Activated effector memory CD4-positive, alpha-beta T cell treated with Interleukin-2 at 50 U/mL for 16 hours (primary cell): Measurements from ENCODE around the gene PRICKLE3.

Source experiments
- DNase-seq: peaks from one replicate; pipeline ENCODE4 v3.0.0-alpha.2; 2020

PRICKLE3 gene

DNA sequence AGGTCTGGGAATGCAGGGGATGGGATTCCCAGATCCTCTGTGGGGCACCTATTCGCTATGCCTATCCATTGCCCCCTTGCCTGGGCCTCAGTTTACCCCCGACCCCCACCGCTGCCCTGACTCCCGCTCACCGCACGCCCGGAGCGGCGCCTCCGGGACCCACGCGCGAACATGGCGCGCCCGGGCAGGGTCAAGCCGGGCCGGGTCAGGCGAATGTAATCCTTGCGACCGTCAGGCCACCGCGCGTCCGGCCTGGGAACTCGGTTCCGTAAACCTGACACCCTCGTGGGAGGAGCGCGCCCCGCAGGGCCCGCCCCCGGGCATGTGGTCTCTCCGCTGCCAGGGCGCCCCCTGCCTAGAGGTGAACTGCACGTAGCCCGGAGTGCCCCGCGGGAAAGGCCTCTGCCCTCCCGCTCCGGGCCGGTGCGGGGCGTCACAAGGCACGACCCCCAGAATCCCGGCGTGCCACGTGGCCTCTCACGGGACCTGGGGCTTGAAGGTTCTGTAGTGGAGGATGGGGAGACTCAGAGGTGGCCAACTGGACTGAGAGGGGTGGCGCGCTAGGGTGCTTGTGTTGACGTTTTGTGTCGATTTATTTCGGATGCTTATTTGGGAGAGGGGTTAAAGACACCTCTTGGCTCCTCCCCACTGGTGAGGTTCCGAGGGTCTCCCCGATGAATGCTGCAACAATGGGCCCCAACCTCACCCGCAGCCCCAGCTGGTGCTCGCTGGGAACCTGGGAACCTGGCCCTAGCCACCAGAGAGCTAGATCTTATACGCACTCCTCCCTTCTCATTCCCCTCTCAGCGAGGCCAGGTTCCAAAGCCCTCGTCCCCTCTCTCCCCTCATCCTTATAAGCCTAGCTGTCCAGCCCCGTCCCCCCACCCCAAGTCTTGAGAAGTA lies at the start of gene PRICKLE3:
PRICKLE3 (minus strand) TSS at position 249 of the 903 bp plus-strand sequence; CDS start at position 173, 76 bp downstream.
- peak; percentile 60 for DNase-seq

DNA sequence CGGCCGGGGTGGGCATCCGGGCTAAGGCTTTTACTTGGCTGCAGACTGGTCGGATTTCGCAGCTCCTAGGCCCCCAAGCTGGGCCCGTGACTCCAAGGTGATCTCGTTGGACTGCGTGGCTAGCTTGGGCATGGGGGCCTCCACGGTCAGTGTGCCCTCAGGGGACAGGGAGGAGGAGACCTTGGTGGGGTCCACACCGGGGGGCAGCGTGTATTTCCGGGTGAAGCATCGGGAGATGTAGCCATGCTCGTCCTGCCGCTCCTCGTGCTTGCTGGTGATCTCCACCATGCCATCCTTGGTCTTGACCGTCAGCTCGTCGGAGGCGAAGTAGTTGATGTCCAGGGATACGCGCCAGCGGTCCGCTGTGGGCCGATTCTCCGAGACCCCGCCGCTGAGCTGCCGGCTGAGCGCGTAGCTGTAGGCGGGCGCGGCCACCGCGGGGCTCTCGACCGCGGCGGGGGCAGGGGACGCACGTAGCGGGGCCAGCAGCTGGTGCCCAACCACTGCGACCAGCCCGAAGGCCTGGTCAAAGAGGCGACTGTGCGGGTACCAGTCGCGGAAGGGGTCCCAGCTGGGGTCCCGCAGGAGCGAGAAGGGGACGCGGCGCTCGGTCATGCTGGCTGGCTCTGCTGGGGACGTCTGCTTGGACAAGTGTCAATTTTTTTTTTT lies 47.8 kb upstream of the PRICKLE3 start:
- no peak for DNase-seq

DNA sequence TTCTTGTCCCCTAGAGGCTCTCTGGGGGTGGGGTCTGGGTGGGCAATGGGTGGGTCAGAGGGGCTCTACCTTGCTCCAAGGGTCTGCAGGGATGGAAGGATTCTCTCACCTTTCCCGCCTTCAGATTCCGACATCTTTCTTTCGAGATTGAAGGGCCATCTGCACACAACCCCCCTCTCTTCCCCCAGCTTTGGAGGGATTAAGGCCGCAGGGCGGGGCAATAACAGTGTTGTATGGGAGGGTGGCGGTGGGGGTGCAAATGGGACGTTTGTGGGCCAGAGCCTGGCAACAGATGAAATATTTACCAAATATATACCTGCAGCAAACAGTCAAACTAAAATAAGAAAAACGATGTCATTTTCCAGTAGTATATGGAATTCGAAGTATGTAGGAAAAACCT lies 47.0 kb upstream of the PRICKLE3 start, which contains the start of gene CACNA1F:
CACNA1F (minus strand) TSS at position 165 of the 400 bp plus-strand sequence; CDS start at position 134, 31 bp downstream.
- no peak for DNase-seq

GRCh38 chrX:49232525-49232924 lies 46.4 kb upstream of the PRICKLE3 start:
- DNase-seq: no peak

DNA sequence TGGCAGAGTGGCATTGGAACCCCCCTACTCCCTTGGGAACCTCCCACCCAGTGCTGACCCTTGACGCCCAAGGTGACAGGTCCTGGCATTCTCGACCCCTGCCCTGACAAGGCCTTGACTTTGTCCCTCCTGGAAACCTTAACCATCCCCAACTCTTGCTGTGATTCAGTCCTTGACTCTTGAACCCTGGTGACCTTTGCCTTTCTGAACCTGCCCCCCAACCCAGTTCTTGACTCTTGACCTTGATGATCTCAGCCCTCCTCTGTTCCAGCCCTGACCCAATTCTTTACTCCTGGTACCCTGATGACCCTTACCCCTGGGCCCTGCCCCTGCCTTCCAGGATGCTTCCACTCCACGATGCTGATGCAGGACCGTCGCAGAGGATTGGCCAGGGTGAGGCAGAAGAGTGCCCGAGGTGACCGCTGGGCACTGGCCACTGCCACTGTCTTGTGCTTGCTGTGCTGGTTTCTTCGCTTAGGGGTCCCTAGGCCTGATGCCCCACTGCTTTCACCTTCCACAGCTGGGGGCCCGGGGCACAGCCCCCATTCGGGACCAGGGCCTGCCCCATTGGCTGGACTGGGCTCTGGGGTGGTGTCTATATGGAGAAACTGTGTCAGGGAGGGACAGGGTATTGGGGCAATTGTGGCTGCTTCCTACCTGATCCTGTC lies 45.3 kb upstream of the PRICKLE3 start:
- DNase-seq: no peak

DNA sequence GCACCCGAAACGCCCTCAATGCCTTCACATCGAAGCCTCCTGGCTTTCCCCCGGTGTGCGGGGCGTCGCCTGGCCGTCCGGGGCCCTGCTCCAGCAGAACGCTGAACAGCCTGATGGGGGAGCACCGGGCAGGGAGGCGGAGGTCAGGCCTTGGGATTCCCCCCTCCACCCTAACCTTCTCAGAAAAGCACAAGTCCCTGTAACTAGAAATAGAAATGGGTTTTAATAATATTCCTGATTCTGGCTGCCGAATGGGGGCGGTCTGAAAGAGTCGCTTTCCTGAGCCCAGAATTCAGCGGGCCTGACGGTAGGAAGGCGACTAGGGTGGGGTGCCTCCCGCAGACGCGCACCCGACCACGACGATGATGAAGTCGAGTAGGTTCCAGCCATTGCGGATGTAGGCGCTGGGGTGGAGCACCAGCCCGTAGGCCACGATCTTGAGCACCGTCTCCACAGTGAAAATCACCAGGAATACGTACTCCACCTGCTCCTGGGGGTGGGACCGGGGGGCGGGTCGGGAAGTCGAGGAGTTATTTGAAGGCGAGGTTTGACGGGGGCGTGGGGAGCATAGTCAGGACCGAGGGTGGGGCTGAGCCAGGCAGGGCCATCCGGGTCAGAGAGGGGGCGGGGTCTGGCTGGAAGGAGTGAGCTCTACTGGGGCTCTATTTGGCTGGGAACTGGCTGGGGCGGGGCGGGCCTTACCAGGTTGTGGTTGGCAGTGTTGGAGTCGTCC lies 44.5 kb upstream of the PRICKLE3 start:
- peak; percentile 43 for DNase-seq

- DNase-seq: no peak
Measured at GRCh38 chrX:49228185-49228584, 42.0 kb upstream of the PRICKLE3 start.

DNA sequence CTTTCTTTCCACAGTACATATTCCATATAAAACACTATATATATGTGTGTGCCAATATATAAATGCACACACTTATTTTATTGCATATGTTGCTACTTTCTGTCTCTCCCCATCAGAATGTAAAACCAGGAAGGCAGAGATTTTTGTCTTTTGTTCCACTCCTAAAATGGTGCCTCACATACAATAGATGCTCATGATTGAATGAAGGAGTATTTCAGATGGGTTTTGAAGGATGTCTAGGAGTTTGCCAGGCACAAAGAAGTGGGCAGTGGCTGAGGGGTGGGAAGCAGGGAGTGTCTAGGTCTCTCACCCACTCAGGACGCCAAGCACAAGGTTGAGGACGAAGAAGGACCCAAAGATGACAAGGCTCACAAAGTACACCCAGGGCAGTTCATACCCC lies 41.6 kb upstream of the PRICKLE3 start:
- DNase-seq: no peak

GRCh38 chrX:49226946-49227345 lies 40.8 kb upstream of the PRICKLE3 start:
- DNase-seq: no peak

DNA sequence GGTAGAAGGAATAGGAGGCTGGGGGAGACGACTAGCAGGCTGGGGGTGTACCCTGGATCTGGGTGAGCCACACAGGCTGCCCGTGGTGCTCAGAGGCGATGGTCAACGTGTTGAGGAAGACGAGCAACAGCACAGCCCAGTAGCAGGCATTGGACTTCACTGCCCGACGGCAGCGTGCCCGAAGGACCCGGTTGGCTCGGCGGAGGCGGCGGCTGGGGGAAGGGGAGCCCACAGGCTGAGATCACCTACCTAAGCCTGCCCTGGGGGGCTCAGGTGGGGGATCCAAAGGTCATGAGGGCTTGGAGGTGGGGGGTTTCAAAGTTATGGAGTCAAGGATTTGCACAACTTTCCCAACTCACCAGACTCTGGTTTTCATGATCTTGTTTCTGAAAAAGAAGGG lies 39.7 kb upstream of the PRICKLE3 start:
- no peak for DNase-seq

- no peak for DNase-seq
Measured at GRCh38 chrX:49221868-49222267, 35.7 kb upstream of the PRICKLE3 start.

DNA sequence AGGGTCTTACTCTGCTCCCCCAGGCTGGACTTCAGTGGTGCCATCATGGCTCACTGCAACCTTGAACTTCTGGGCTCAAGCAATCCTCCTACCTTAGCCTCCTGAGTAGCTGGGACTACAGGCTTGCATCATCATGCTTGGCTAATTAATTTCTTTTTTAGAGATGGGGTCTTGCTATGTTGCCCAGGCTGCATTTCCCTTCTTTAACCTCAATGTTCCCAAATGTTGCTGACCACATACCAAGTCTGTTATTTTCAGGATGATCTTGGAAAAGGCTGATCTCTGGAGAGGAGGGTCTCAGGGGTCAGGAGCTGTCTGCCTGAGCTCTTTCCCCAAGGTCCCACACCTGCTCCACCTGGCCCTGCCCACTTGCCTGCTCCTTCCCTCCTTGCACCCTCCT lies 33.9 kb upstream of the PRICKLE3 start:
- no peak for DNase-seq

DNA sequence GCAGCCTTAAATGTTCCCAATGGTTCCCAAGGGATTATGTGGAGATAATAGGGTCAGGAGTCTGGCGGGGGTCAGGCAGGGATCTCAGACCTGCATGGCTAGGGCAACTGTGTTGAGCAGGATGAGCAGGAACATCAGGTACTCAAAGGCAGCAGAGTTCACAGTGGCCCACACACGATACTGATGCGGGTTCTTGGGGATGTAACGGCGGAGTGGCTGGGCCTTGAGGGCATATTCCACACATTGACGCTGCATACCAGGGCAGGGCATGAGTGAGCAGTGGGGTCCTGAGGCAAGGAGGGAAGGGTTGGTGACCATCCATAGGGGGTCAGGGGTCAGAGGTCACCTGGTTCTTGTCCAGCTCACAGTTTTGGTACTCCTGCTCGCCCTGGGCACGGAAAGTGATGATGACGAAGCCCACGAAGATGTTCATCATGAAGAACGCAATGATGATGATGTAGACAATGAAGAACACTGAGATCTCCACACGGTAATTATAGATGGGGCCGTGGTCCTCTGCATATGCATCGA lies 28.9 kb upstream of the PRICKLE3 start:
- DNase-seq: no peak

DNA sequence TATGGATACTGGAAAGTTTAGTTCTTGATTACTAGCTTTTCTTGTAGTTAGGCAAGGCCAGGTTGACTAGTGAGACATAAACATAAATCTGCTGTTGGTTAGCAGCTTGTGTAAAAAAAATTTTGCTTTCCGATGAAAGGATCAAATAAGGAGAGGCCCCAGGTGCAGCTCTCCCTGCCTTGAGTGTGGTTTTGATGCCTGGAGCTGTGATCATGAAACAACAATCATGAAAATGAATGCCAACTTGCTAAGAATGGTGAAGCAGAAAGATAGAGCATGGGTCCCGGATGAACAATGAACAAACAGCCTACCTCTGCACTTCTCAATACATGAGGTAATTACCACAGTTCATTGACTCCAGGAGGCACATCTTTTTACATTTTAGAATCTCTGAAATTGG lies 28.2 kb upstream of the PRICKLE3 start:
- DNase-seq: no peak

- no peak for DNase-seq
Measured at GRCh38 chrX:49212861-49213260, 26.7 kb upstream of the PRICKLE3 start.

DNA sequence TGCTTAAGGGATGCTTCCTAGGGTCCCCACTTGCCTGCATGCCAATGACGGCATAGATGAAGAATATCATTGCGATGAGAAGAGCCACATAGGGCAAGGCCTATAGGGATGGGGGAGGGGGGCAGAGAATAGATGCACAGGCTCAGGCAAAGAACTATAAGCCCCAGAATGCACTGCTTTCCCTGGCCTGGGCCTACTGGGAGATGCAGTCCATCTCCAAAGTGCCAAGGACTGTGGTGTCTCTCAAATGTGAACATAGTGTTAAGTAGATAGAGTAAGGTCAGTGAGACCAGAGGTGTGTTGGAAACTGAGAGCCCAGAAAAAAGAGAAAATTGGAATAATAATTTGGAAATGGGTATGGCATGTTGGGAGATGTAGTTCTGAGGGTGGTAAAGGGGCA lies 26.0 kb upstream of the PRICKLE3 start:
- no peak for DNase-seq

DNA sequence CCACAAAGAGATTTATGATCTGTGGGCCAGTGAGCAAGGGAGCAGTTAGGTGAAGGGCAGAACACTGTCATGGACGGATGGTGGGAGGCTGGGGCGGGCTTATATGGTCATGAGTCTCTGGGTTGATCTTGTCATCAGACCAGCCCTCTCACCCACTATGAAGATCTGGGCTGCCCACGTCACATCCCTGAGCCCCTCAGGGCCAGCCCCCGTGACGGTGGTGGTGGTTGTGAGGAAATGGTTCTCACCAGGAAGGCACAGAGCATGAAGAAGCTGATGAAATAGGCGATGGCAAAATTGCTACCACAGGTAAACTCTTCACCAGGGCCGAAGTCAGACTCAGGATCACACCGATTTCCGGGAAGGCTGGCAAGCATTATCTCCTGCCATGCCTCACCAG lies 24.9 kb upstream of the PRICKLE3 start:
- DNase-seq: no peak

- no peak for DNase-seq
Measured at GRCh38 chrX:49210406-49210805, 24.2 kb upstream of the PRICKLE3 start.

- DNase-seq: no peak
Measured at GRCh38 chrX:49209434-49210251, 23.5 kb upstream of the PRICKLE3 start.

- DNase-seq: no peak
Measured at GRCh38 chrX:49208399-49208798, 22.2 kb upstream of the PRICKLE3 start.

DNA sequence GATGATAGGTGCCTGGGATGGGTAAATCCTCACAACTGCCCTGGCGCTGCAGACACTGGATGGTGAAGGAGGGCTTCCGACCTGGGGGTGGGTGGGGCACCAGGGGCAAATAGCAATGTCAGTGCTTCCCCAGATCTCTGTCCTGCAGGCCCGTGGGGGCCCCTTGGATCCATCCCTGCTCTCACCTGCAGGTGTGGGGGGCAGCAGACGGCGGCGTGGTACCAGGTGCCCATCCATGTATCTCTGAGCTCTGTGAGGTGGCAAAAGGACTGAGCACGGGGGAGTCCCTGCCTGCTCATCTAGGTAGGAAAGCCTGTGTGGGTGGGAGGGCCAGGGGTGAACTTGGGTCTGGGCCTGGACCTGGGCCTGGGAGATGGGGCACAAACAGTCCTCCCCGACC lies 20.4 kb upstream of the PRICKLE3 start:
- no peak for DNase-seq

- no peak for DNase-seq
Measured at GRCh38 chrX:49205443-49205842, 19.3 kb upstream of the PRICKLE3 start.
